Brain microvascular endothelial cell (primary cell): ENCODE data around the gene RNF212.

Experiments
- DNase-seq: peaks from one replicate; pipeline ENCODE4 v3.0.0-alpha.2; 2020
- H3K27ac ChIP-seq: fragments of 250-450 bp; sonication (Bioruptor Pico); 2 replicates; pipeline ENCODE4 v1.5.1; 2020; ENCODE audit warnings: mild to moderate bottlenecking, moderate library complexity
- H3K27me3 ChIP-seq: fragments of 250-450 bp; sonication (Bioruptor Pico); replicated peaks from 2 replicates; pipeline ENCODE4 v1.5.1; 2020; ENCODE audit warnings: mild to moderate bottlenecking
- H3K36me3 ChIP-seq: fragments of 250-450 bp; sonication (Bioruptor Pico); replicated peaks from 2 replicates; pipeline ENCODE4 v1.5.1; 2020; ENCODE audit warnings: mild to moderate bottlenecking
- H3K4me3 ChIP-seq: 2 replicates; pipeline ENCODE4 v1.5.1; 2011; ENCODE audit warnings: low read depth, mild to moderate bottlenecking, control low read depth, low read length, moderate library complexity
- CTCF ChIP-seq: IDR thresholded peaks from 2 replicates; pipeline ENCODE4 v1.5.1; 2011; ENCODE audit warnings: low read depth, mild to moderate bottlenecking, moderate library complexity, low read length, control low read depth, inconsistent platforms; ENCODE audit errors: missing control alignments
- in situ Hi-C: cut with HindIII; loops from 2 replicates; pipeline ENCODE4 v1.10.0; 2017; ENCODE audit warnings: low sequenced_read_pairs, low pct_ligation_motif_present

The RNF212 gene

GRCh38 chr4:1045193-1045594 is 68.2 kb downstream of the RNF212 start:
- in situ Hi-C loops: no loop called here
- DNase-seq: no peak
- Histone ChIP-seq H3K36me3 (no peaks in the 10 kb centered on the region), H3K4me3 (no peak overlapping the region), H3K27me3 (no peaks in the 10 kb centered on the region), H3K27ac (no peak overlapping the region)
- TF ChIP-seq CTCF: no peak

DNA sequence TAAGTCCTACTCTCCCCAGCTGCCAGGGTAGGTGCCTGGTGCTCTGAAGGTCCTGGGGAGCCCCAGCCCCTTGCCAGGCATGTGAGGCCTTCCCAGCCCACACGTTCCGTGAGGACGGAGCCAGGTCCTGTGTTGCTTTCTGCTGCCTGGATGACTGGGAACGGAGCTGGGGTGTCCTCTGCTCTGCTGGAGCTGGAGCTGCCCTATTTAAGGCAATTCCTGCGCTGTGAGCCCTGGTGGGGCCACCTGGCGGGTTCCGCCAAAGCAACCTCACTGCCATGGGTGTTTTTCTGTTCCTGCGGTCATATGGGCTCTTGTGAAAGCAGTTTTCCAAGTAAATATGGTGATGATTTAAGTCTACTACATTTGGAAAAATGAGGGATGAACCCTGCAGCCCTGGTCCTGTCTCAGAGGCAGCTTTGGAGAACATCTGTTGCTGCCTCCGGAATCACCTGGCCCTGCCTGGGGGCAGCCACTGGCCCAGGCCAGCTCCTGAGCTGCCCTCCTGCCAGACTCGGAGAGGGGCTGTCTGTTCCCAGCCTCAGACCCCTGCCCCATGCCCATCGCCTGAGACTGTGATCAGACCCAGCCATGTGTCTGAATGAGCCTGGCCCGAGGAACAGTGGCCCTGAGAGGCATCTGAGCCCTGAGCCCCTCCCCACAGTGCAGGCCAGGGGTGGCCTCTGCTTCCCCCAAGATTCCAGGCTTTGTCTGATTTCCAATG is 68.7 kb downstream of the RNF212 start:
- Histone ChIP-seq H3K36me3 (no peaks in the 10 kb centered on the region), H3K4me3 (no peak overlapping the region), H3K27me3 (no peaks in the 10 kb centered on the region), H3K27ac (peak overlapping the region; percentile 93)
- no peak for TF ChIP-seq CTCF
- no peak for DNase-seq
- in situ Hi-C loops: no loop called here

GRCh38 chr4:1043651-1044468 is 69.5 kb downstream of the RNF212 start:
- peak overlapping the region; percentile 93 for H3K27ac ChIP-seq
- no peaks in the 10 kb centered on the region for H3K36me3 ChIP-seq
- peak overlapping the region; percentile 1 for H3K4me3 ChIP-seq
- no peaks in the 10 kb centered on the region for H3K27me3 ChIP-seq
- peak; percentile 99 for DNase-seq
- in situ Hi-C loops: no loop called here
- TF ChIP-seq CTCF: no peak

- DNase-seq: no peak
- Histone ChIP-seq H3K27ac (peak overlapping the region; percentile 42), H3K4me3 (no peak overlapping the region), H3K27me3 (no peaks in the 10 kb centered on the region), H3K36me3 (no peaks in the 10 kb centered on the region)
- TF ChIP-seq CTCF: no peak
- in situ Hi-C loops: no loop called here
These were observed 70.2 kb downstream of the RNF212 start for GRCh38 chr4:1043162-1043561.

GRCh38 chr4:1042352-1043055 is 70.9 kb downstream of the RNF212 start:
- no peak for DNase-seq
- H3K36me3 ChIP-seq: no peaks in the 10 kb centered on the region
- H3K27ac ChIP-seq: no peak overlapping the region
- no peak for TF ChIP-seq CTCF
- H3K27me3 ChIP-seq: no peaks in the 10 kb centered on the region
- in situ Hi-C loops: no loop called here
- H3K4me3 ChIP-seq: no peak overlapping the region
